Measurements from ENCODE around the gene GTF2F2. TPM values are rescaled to one million over a fixed set of nuclear protein-coding genes. Genes with fewer than 3 reads are reported as not detected.

GTF2F2 gene
- total RNA-seq, 3 donors from 2014 or later (not counting 1 experiment from before 2014, with no cell fraction given), result 13.6 to 16.4 (median 15.7) TPM

GRCh38 chr13:45254396-45254795, 134.1 kb downstream of the GTF2F2 start:
- DNase-seq, result no peak
- TF ChIP-seq CTCF (IDR thresholded peaks at IDR 0.05), result no peak
- no peaks in the 10 kb centered on the region for H3K4me1 ChIP-seq (ENCODE audit: control insufficient read depth, insufficient read depth, low read length)
- no peaks in the 10 kb centered on the region for H3K9me3 ChIP-seq (ENCODE audit: control insufficient read depth, insufficient read depth, low read length)
- Mint-ChIP-seq H3K9me3 (no peaks in the 10 kb centered on the region), H3K4me3 (no peak overlapping the region), H3K27ac (no peak overlapping the region), H3K4me1 (peaks cover 5% of the 10 kb centered on the region in 2 donors), H3K27me3 (ENCODE audit: low read depth in 2 of 2) (no peaks in the 10 kb centered on the region), H3K36me3 (no peaks in the 10 kb centered on the region)
- intact Hi-C loops (cut with micrococcal nuclease), result no loop called here
- H3K27ac ChIP-seq (ENCODE audit: low read length), result no peak overlapping the region
- WGBS (ENCODE audit: insufficient coverage), result 100% methylated on average over 2 of the region's 2 CpGs
- no peak overlapping the region for H3K4me3 ChIP-seq (ENCODE audit: low read length)
- H3K27me3 ChIP-seq (ENCODE audit: control insufficient read depth, insufficient read depth, low read length), result no peaks in the 10 kb centered on the region
- no peak for ATAC-seq
- H3K36me3 ChIP-seq (ENCODE audit: control insufficient read depth, insufficient read depth, low read length), result peaks cover 18% of the 10 kb centered on the region

GRCh38 chr13:45255247-45255987, 135.1 kb downstream of the GTF2F2 start:
- Mint-ChIP-seq H3K4me3 (no peak overlapping the region), H3K9me3 (no peaks in the 10 kb centered on the region), H3K27ac (no peak overlapping the region), H3K36me3 (no peaks in the 10 kb centered on the region), H3K27me3 (ENCODE audit: low read depth in 2 of 2) (no peaks in the 10 kb centered on the region), H3K4me1 (peaks cover 5% of the 10 kb centered on the region in 2 donors)
- WGBS (ENCODE audit: insufficient coverage), result no CpG with 5 or more reads among the region's 1 CpG
- Histone ChIP-seq H3K36me3 (ENCODE audit: control insufficient read depth, insufficient read depth, low read length) (peaks cover 18% of the 10 kb centered on the region), H3K4me1 (ENCODE audit: control insufficient read depth, insufficient read depth, low read length) (no peaks in the 10 kb centered on the region), H3K4me3 (ENCODE audit: low read length) (no peak overlapping the region), H3K27ac (ENCODE audit: low read length) (no peak overlapping the region), H3K9me3 (ENCODE audit: control insufficient read depth, insufficient read depth, low read length) (no peaks in the 10 kb centered on the region), H3K27me3 (ENCODE audit: control insufficient read depth, insufficient read depth, low read length) (no peaks in the 10 kb centered on the region)
- no peak for DNase-seq
- intact Hi-C loops (cut with micrococcal nuclease), result no loop called here
- ATAC-seq, result no peak
- TF ChIP-seq CTCF (IDR thresholded peaks at IDR 0.05), result no peak

GRCh38 chr13:45256254-45256653, 135.9 kb downstream of the GTF2F2 start:
- H3K36me3 ChIP-seq (ENCODE audit: control insufficient read depth, insufficient read depth, low read length), result peaks cover 18% of the 10 kb centered on the region
- no peaks in the 10 kb centered on the region for H3K4me1 ChIP-seq (ENCODE audit: control insufficient read depth, insufficient read depth, low read length)
- H3K27me3 ChIP-seq (ENCODE audit: control insufficient read depth, insufficient read depth, low read length), result no peaks in the 10 kb centered on the region
- Mint-ChIP-seq H3K27ac (no peak overlapping the region), H3K4me1 (peaks cover 5% of the 10 kb centered on the region in 2 donors), H3K4me3 (no peak overlapping the region), H3K9me3 (no peaks in the 10 kb centered on the region), H3K27me3 (ENCODE audit: low read depth in 2 of 2) (no peaks in the 10 kb centered on the region), H3K36me3 (no peaks in the 10 kb centered on the region)
- TF ChIP-seq CTCF (IDR thresholded peaks at IDR 0.05), result no peak
- no peaks in the 10 kb centered on the region for H3K9me3 ChIP-seq (ENCODE audit: control insufficient read depth, insufficient read depth, low read length)
- no CpG with 5 or more reads among the region's 1 CpG for WGBS (ENCODE audit: insufficient coverage)
- no peak for DNase-seq
- no peak overlapping the region for H3K4me3 ChIP-seq (ENCODE audit: low read length)
- intact Hi-C loops (cut with micrococcal nuclease), result no loop called here
- ATAC-seq, result no peak
- H3K27ac ChIP-seq (ENCODE audit: low read length), result no peak overlapping the region
